Mesothelial cell of epicardium (in vitro differentiated cells): ENCODE measurements around the gene NPC1L1. TPM values are rescaled to one million over a fixed set of nuclear protein-coding genes. Genes with fewer than 3 reads are reported as not detected.
A peak's percentile ranks its signal among the peaks of the same experiment; 100 is the strongest.

Experiments
- DNase-seq, 2 experiments: peaks; one replicate each; pipeline ENCODE4 v3.0.0; 2021; ENCODE audit warnings: low spot score in 2 of 2; ENCODE audit not compliant: unreplicated experiment in 2 of 2
- H3K27ac Mint-ChIP-seq: 2 replicates; pipeline ENCODE4 v1.8.0; 2021; ENCODE audit warnings: mixed read lengths
- H3K27me3 Mint-ChIP-seq: 2 replicates; pipeline ENCODE4 v1.8.0; 2021; ENCODE audit warnings: low read depth, mixed read lengths
- H3K36me3 Mint-ChIP-seq: 2 replicates; pipeline ENCODE4 v1.8.0; 2021; ENCODE audit warnings: mixed read lengths
- H3K4me1 Mint-ChIP-seq: 2 replicates; pipeline ENCODE4 v1.8.0; 2021; ENCODE audit warnings: mixed read lengths
- H3K4me3 Mint-ChIP-seq: 2 replicates; pipeline ENCODE4 v1.8.0; 2021; ENCODE audit warnings: mild to moderate bottlenecking, moderate library complexity, mixed read lengths
- H3K9me3 Mint-ChIP-seq: 2 replicates; pipeline ENCODE4 v1.8.0; 2021; ENCODE audit warnings: mixed read lengths
- total RNA-seq: library from RNA; stranded (reverse); gene quantifications from 3 replicates; pipeline ENCODE4 v1.2.1, GENCODE V29; 2021
- TF ChIP-seq, protein P1 (sequence below): fragments of 200-600 bp; sonication (generic); IDR thresholded peaks from one replicate; pipeline ENCODE4 v1.5.0; 2021; ENCODE audit warnings: antibody characterized with exemption; ENCODE audit not compliant: unreplicated experiment

Gene NPC1L1
- total RNA-seq, 1 donor from 2014 or later, result 0.07 TPM

- Mint-ChIP-seq H3K4me1 (peaks cover 23% of the 10 kb centered on the region), H3K27me3 (peaks cover 5% of the 10 kb centered on the region), H3K4me3 (peak overlapping the region; percentile 86), H3K36me3 (peaks cover 15% of the 10 kb centered on the region), H3K9me3 (no peaks in the 10 kb centered on the region), H3K27ac (peak overlapping the region; percentile 99)
- TF ChIP-seq, protein P1, sequence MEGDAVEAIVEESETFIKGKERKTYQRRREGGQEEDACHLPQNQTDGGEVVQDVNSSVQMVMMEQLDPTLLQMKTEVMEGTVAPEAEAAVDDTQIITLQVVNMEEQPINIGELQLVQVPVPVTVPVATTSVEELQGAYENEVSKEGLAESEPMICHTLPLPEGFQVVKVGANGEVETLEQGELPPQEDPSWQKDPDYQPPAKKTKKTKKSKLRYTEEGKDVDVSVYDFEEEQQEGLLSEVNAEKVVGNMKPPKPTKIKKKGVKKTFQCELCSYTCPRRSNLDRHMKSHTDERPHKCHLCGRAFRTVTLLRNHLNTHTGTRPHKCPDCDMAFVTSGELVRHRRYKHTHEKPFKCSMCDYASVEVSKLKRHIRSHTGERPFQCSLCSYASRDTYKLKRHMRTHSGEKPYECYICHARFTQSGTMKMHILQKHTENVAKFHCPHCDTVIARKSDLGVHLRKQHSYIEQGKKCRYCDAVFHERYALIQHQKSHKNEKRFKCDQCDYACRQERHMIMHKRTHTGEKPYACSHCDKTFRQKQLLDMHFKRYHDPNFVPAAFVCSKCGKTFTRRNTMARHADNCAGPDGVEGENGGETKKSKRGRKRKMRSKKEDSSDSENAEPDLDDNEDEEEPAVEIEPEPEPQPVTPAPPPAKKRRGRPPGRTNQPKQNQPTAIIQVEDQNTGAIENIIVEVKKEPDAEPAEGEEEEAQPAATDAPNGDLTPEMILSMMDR, result no peak
- DNase-seq, result no peak
Measured at GRCh38 chr7:44580945-44581878, 40.1 kb upstream of the NPC1L1 start.

- no peaks in the 10 kb centered on the region for H3K27me3 Mint-ChIP-seq
- peaks cover 38% of the 10 kb centered on the region for H3K4me1 Mint-ChIP-seq
- peak overlapping the region; percentile 43 for H3K27ac Mint-ChIP-seq
- no peak for DNase-seq
- H3K9me3 Mint-ChIP-seq, result no peaks in the 10 kb centered on the region
- peaks cover 28% of the 10 kb centered on the region for H3K36me3 Mint-ChIP-seq
- peak overlapping the region; percentile 19 for H3K4me3 Mint-ChIP-seq
- TF ChIP-seq, protein P1, result no peak
Measured at GRCh38 chr7:44576228-44576627, 35.1 kb upstream of the NPC1L1 start.

DNA sequence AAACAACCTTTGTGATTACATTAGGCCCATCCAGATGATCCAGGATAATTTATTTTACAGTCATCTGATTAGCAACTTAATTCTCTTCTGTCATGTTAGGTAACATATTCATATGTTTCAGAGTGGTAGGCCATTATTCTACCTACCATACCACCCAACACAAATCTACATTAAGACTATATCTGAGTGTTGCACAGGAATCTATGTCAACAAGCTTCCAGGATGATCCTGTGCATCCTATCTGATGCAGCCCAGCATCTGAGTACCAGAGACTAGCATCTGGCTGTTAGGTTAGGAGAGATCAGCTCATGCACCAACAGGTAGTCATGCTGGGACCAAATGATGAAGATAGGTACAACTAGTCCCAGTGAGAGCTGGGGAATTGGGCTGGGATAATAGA, 33.9 kb upstream of the NPC1L1 start:
- H3K36me3 Mint-ChIP-seq, result peaks cover 25% of the 10 kb centered on the region
- H3K4me3 Mint-ChIP-seq, result peak overlapping the region; percentile 98
- H3K27me3 Mint-ChIP-seq, result no peaks in the 10 kb centered on the region
- H3K9me3 Mint-ChIP-seq, result no peaks in the 10 kb centered on the region
- TF ChIP-seq, protein P1, result no peak
- peaks cover 30% of the 10 kb centered on the region for H3K4me1 Mint-ChIP-seq
- no peak for DNase-seq
- H3K27ac Mint-ChIP-seq, result peak overlapping the region; percentile 98

GRCh38 chr7:44574287-44574872, 33.2 kb upstream of the NPC1L1 start:
- Mint-ChIP-seq H3K36me3 (peaks cover 25% of the 10 kb centered on the region), H3K27me3 (no peaks in the 10 kb centered on the region), H3K27ac (peak overlapping the region; percentile 98), H3K4me3 (peak overlapping the region; percentile 98), H3K9me3 (no peaks in the 10 kb centered on the region), H3K4me1 (peaks cover 27% of the 10 kb centered on the region)
- TF ChIP-seq, protein P1, result no peak
- DNase-seq, result no peak

DNA sequence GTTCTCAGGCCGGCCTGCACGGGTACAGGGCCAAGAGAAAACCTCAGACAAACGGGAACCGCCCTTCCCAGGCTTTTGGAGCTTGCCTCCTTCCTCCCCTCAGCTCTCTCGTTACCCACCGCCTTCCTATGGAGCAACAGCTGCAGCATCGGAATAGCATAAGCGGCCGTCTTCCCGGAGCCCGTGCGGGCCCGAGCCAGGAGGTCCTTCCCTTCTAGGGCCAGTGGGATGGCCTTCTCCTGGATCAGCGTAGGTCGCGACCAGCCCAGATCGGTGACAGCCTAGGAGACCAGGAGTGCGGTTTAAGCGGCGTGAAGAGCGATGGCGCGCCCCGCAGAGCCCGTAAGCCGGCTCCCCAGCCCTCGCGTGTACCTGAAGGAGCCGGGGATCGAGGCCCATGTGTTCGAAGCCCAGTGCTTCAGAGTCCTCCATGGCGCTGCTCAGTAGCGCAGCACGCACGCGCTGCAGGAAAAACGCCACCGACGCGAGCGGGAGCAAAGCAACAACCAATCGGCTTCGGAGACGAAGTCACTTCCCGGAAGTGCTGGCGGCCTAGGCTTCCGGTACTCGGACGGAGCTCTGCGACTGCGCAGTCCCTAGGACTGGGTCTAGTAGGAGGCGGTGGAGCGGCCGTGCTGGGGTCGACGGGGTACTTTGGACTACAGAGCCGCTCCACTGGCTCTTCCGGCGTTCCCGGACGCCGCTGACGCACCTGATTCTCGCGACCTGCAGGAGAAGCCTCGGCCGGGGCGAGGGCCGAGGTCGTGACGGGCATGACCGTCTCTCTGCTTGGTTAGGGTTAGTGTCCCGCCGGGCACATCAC, 32.5 kb upstream of the NPC1L1 start, which contains the start of gene DDX56:
TSS of gene DDX56 (minus strand) at position 445 of the 823 bp plus-strand sequence. CDS start at position 432, 13 bp downstream.
- peaks cover 28% of the 10 kb centered on the region for H3K36me3 Mint-ChIP-seq
- H3K4me3 Mint-ChIP-seq, result peak within 1 kb of the TSS; percentile 98
- peak within 1 kb of the TSS; percentile 98 for H3K27ac Mint-ChIP-seq
- TF ChIP-seq, protein P1, result no peak
- H3K9me3 Mint-ChIP-seq, result no peaks in the 10 kb centered on the region
- H3K4me1 Mint-ChIP-seq, result peaks cover 27% of the 10 kb centered on the region
- DNase-seq, result peak; percentile 87 to 88
- no peaks in the 10 kb centered on the region for H3K27me3 Mint-ChIP-seq
